ENCODE measurements around the gene RPS26.
"Not testable (repeated sequence)": the region's sequence is repeated elsewhere in the genome, so short reads cannot be mapped to it uniquely, and the experiment has no call there.

The RPS26 gene

GRCh38 chr12:56041552-56042429 lies at the start of gene RPS26:
TSS of gene RPS26 (plus strand) at chr12:56041918. CDS start at chr12:56042167, 249 bp downstream.
- FAIRE-seq (peak; percentile 98), DNase-seq (ENCODE audit: extremely low spot score, insufficient read length, low read depth) (peak; percentile 72)

- FAIRE-seq = no peak
- no peak for DNase-seq (ENCODE audit: extremely low spot score, insufficient read length, low read depth)
Measured at GRCh38 chr12:55993230-55993853, 48.4 kb upstream of the RPS26 start.

GRCh38 chr12:55995366-55995765 lies 46.4 kb upstream of the RPS26 start:
- no peak for FAIRE-seq
- DNase-seq (ENCODE audit: extremely low spot score, insufficient read length, low read depth) = no peak

GRCh38 chr12:55996201-55996714 lies 45.5 kb upstream of the RPS26 start:
- FAIRE-seq (peak; percentile 83), DNase-seq (ENCODE audit: extremely low spot score, insufficient read length, low read depth) (peak; percentile 45)

GRCh38 chr12:55996715-55997534 lies 44.8 kb upstream of the RPS26 start, which contains the start of gene SUOX:
TSS of gene SUOX (plus strand) at chr12:55997276. CDS start at chr12:56002222, 4,946 bp downstream.
- FAIRE-seq (peak; percentile 98), DNase-seq (ENCODE audit: extremely low spot score, insufficient read length, low read depth) (peak; percentile 98)

GRCh38 chr12:55997535-55997859 lies 44.2 kb upstream of the RPS26 start:
- no peak for FAIRE-seq
- DNase-seq (ENCODE audit: extremely low spot score, insufficient read length, low read depth) = no peak

- not testable (repeated sequence) for FAIRE-seq
Measured at GRCh38 chr12:55999522-55999921, 42.2 kb upstream of the RPS26 start.

GRCh38 chr12:55999999-56000540 lies 41.6 kb upstream of the RPS26 start:
- DNase-seq (ENCODE audit: extremely low spot score, insufficient read length, low read depth); FAIRE-seq: not testable (repeated sequence)

More at GRCh38 chr12:55999522-55999921, 42.2 kb upstream of the RPS26 start:
- not testable (repeated sequence) for DNase-seq (ENCODE audit: extremely low spot score, insufficient read length, low read depth)

GRCh38 chr12:56001487-56002100 lies 40.1 kb upstream of the RPS26 start:
- FAIRE-seq = no peak

GRCh38 chr12:56003376-56003775 lies 38.3 kb upstream of the RPS26 start:
- FAIRE-seq; DNase-seq (ENCODE audit: extremely low spot score, insufficient read length, low read depth): not testable (repeated sequence)

More at GRCh38 chr12:56001487-56002100, 40.1 kb upstream of the RPS26 start:
- DNase-seq (ENCODE audit: extremely low spot score, insufficient read length, low read depth) = no peak

- FAIRE-seq = no peak
- DNase-seq (ENCODE audit: extremely low spot score, insufficient read length, low read depth) = no peak
Measured at GRCh38 chr12:56004211-56004610, 37.5 kb upstream of the RPS26 start.

- FAIRE-seq (no peak), DNase-seq (ENCODE audit: extremely low spot score, insufficient read length, low read depth) (peak; percentile 67)
Measured at GRCh38 chr12:56007564-56008559, 33.9 kb upstream of the RPS26 start.

GRCh38 chr12:56010111-56010570 lies 31.6 kb upstream of the RPS26 start:
- FAIRE-seq = no peak

GRCh38 chr12:56011509-56012090 lies 30.1 kb upstream of the RPS26 start:
- FAIRE-seq (no peak), DNase-seq (ENCODE audit: extremely low spot score, insufficient read length, low read depth) (no peak)

More at GRCh38 chr12:56010111-56010570, 31.6 kb upstream of the RPS26 start:
- DNase-seq (ENCODE audit: extremely low spot score, insufficient read length, low read depth) = no peak

- DNase-seq (ENCODE audit: extremely low spot score, insufficient read length, low read depth) = no peak
- no peak for FAIRE-seq
Measured at GRCh38 chr12:56013482-56013881, 28.2 kb upstream of the RPS26 start.

- DNase-seq (ENCODE audit: extremely low spot score, insufficient read length, low read depth) (no peak), FAIRE-seq (no peak)
Measured at GRCh38 chr12:56014205-56014604, 27.5 kb upstream of the RPS26 start.

- FAIRE-seq (no peak), DNase-seq (ENCODE audit: extremely low spot score, insufficient read length, low read depth) (no peak)
Measured at GRCh38 chr12:56017181-56017580, 24.5 kb upstream of the RPS26 start.

- FAIRE-seq = no peak
Measured at GRCh38 chr12:56018356-56018755, 23.4 kb upstream of the RPS26 start.

More at GRCh38 chr12:56018356-56018755, 23.4 kb upstream of the RPS26 start:
- DNase-seq (ENCODE audit: extremely low spot score, insufficient read length, low read depth) = no peak

Measured in GM18507 (cell line).